ENCODE measurements around the gene XYLB.

Gene XYLB

GRCh38 chr3:38311476-38311875 lies 35.1 kb upstream of the XYLB start:
- DNase-seq (ENCODE audit: low read depth): no peak
- TF ChIP-seq CTCF (IDR thresholded peaks at IDR 0.05; ENCODE audit: low read depth, low read length, missing control alignments): no peak
- H3K4me3 ChIP-seq (ENCODE audit: low read depth, low read length): no peak overlapping the region

- no peak for TF ChIP-seq CTCF (IDR thresholded peaks at IDR 0.05; ENCODE audit: low read depth, low read length, missing control alignments)
- DNase-seq (ENCODE audit: low read depth): no peak
- no peak overlapping the region for H3K4me3 ChIP-seq (ENCODE audit: low read depth, low read length)
Measured at GRCh38 chr3:38311941-38312340, 34.6 kb upstream of the XYLB start.

- no peak overlapping the region for H3K4me3 ChIP-seq (ENCODE audit: low read depth, low read length)
- TF ChIP-seq CTCF (IDR thresholded peaks at IDR 0.05; ENCODE audit: low read depth, low read length, missing control alignments): no peak
- no peak for DNase-seq (ENCODE audit: low read depth)
Measured at GRCh38 chr3:38312356-38312755, 34.2 kb upstream of the XYLB start.

DNA sequence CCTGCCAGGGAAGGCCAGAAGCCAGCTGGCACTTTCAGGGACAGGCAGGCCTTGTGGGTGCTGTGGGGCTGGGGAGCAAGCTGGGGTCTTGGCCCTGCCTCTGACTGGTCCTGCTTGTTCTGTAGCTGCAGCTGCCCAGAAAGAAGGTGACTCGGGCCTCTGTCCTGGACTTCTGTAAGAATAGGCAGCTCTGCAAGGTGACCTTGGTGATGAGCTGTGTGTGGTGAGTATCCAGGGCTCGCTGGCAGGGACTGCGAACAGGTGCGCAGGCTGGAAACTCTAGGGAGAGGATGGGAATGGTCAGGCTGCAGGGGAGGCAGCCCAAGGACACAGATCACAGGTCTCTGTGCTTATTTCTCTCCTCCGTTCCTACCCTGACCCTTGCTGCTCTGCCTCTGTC lies 33.3 kb upstream of the XYLB start:
- H3K4me3 ChIP-seq (ENCODE audit: low read depth, low read length): no peak overlapping the region
- TF ChIP-seq CTCF (IDR thresholded peaks at IDR 0.05; ENCODE audit: low read depth, low read length, missing control alignments): no peak
- DNase-seq (ENCODE audit: low read depth): no peak

DNA sequence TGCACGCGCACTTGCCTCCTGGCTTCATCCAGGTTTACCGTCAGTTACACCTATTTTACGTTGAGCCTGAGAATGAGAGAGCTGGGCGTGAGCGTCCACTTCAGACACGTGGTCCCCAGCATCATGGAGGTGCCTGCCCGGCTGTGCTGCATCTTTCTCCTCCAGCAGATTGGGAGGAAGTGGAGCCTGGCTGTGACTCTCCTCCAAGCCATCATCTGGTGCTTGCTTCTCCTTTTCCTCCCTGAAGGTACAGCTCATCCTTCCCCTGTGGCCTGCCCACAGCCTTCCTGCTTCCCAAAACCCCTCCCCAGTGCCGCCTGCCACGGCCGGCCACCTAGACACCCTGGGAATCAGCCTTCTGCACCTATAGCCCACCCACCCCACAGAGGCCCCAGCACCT lies 32.9 kb upstream of the XYLB start:
- H3K4me3 ChIP-seq (ENCODE audit: low read depth, low read length): no peak overlapping the region
- no peak for TF ChIP-seq CTCF (IDR thresholded peaks at IDR 0.05; ENCODE audit: low read depth, low read length, missing control alignments)
- DNase-seq (ENCODE audit: low read depth): no peak

DNA sequence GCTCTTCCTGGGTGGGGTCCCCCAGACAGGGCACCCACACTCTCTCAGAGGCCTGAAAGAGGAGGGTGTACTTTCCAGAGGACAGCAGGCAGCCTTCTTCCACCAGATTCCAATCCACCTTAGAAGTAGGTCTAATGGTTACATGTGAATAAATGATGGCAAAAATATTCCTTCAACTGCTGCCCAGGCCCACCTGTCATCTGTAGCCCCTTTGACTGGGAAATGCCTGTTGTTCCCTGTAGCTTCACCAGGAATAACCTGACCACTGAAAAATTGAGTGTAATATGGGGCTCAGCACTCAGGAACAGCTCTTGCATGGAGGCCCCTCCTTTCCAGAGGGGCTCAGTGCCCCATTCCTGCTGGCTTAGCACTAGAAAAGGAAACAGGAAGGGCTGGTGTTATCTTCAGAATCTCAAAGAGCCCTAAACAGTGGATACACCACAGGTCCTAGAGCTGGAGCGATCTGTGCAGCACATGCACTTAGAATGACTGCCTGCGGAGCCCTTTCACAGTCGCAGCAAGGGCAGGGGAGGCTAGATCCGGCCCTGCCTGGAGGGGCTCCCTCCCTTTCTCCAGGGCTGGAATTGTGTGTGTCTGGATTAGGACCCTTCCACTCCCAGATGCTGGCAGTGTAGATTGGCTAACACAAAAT lies 32.3 kb upstream of the XYLB start:
- DNase-seq (ENCODE audit: low read depth): no peak
- TF ChIP-seq CTCF (IDR thresholded peaks at IDR 0.05; ENCODE audit: low read depth, low read length, missing control alignments): no peak
- no peak overlapping the region for H3K4me3 ChIP-seq (ENCODE audit: low read depth, low read length)

DNA sequence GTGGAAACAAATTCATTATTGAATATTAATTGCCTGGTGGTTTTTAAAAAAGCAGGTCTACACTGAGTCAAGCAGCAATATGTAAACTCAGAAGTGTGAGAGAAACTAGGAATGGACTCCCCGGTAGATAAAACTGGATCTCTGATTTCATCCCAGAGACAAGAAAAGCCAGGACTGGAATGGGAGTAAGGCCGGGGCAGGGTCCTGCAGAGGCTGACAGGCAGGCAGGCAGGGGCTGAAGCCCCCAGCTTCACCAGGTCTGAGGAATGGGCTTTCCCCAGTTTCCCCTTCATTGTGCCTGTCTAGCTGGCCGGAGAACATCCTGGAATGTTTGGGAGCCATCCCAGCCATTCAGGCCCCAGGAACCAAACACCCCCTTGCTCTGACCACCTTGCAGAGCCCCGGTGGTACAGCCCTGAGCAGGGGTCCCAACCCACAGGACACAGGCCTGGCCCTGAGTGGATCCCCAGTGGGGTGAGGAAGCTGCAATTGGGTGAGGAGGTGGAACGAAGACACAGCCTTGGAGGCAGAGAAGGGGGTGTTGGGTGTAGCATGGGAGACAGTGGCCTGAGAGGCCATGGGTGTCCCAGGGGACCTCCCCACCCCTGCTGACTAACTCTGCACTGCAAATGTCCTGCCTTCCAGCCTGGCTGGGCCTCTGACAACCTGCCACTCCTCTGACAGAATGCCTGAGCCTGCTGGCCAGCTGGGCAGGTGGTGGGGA lies 31.7 kb upstream of the XYLB start:
- TF ChIP-seq CTCF (IDR thresholded peaks at IDR 0.05; ENCODE audit: low read depth, low read length, missing control alignments): no peak
- DNase-seq (ENCODE audit: low read depth): no peak
- no peak overlapping the region for H3K4me3 ChIP-seq (ENCODE audit: low read depth, low read length)
